D721Med (cell line): ENCODE measurements around the gene AIFM3.

Experiments used
- DNase-seq: peaks from one replicate; pipeline ENCODE4 v3.0.0; 2011; ENCODE audit warnings: low spot score; ENCODE audit not compliant: insufficient read length
- FAIRE-seq: peaks from 2 replicates; lab custom pipeline; 2011; peaks lifted over from hg19 to GRCh38; lab: Jason Lieb, UNC
- TF ChIP-seq, protein P1 (sequence below): IDR thresholded peaks from 2 replicates; pipeline ENCODE4 v1.5.1; 2012; ENCODE audit warnings: mild to moderate bottlenecking, control low read depth; ENCODE audit not compliant: insufficient read depth; ENCODE audit errors: missing control alignments

AIFM3 gene

DNA sequence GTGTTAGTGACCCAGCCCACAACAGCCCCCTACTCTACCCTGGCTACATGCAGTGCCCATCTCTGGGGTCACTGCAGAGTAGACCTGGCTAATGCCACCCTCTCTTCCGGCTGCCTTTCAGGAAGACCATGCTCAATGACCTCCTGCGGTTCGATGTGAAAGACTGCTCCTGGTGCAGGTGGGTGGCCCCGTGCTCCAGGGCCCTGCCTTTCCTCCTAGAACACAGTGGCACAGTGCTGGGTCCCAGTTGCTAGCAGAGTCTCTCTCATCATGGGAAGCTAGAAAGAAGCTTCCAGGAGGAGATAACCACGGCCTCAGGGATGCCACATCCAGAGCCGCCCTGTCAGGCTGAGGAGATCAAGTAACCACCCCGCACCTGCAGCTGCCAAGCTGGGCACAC lies 18.7 kb downstream of the AIFM3 start:
- DNase-seq (no peak), FAIRE-seq (no peak)
- TF ChIP-seq, protein P1, sequence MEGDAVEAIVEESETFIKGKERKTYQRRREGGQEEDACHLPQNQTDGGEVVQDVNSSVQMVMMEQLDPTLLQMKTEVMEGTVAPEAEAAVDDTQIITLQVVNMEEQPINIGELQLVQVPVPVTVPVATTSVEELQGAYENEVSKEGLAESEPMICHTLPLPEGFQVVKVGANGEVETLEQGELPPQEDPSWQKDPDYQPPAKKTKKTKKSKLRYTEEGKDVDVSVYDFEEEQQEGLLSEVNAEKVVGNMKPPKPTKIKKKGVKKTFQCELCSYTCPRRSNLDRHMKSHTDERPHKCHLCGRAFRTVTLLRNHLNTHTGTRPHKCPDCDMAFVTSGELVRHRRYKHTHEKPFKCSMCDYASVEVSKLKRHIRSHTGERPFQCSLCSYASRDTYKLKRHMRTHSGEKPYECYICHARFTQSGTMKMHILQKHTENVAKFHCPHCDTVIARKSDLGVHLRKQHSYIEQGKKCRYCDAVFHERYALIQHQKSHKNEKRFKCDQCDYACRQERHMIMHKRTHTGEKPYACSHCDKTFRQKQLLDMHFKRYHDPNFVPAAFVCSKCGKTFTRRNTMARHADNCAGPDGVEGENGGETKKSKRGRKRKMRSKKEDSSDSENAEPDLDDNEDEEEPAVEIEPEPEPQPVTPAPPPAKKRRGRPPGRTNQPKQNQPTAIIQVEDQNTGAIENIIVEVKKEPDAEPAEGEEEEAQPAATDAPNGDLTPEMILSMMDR: no peak

DNA sequence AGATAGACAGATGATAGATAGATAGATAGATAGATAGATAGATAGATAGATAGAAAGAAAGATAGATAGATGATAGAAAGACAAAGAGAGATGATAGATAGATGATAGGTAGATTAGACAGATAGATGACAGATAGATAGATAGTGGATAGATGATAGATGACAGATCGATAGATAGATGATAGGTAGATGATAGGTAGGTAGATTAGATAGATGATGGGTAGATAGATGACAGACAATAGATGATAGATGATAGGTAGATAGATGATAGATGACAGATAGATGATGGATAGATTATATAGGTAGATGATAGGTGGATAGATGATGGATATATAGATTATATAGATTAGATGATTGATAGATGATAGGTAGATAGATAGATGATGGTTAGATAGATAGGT lies 19.3 kb downstream of the AIFM3 start:
- DNase-seq: no peak
- TF ChIP-seq, protein P1: no peak
- FAIRE-seq: no peak

DNA sequence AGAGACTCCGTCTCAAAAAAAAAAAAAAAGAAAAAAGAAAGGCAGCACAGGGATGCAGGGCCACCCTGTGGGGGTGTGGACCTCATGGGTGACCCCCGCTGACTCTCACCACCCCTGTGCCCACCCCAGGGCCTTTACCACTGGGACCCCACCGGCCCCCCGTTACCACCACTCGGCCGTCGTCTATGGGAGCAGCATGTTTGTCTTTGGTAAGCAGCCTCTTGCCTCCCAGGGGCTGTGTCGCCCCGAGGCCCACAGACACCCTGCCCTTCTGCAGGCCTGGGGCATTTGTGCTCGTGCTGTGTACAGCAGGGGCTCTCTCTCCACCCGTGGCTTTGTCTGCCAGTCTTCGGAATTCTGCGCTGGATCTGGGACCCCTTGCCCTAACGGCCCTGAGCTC lies 20.3 kb downstream of the AIFM3 start:
- TF ChIP-seq, protein P1: no peak
- DNase-seq (no peak), FAIRE-seq (no peak)

DNA sequence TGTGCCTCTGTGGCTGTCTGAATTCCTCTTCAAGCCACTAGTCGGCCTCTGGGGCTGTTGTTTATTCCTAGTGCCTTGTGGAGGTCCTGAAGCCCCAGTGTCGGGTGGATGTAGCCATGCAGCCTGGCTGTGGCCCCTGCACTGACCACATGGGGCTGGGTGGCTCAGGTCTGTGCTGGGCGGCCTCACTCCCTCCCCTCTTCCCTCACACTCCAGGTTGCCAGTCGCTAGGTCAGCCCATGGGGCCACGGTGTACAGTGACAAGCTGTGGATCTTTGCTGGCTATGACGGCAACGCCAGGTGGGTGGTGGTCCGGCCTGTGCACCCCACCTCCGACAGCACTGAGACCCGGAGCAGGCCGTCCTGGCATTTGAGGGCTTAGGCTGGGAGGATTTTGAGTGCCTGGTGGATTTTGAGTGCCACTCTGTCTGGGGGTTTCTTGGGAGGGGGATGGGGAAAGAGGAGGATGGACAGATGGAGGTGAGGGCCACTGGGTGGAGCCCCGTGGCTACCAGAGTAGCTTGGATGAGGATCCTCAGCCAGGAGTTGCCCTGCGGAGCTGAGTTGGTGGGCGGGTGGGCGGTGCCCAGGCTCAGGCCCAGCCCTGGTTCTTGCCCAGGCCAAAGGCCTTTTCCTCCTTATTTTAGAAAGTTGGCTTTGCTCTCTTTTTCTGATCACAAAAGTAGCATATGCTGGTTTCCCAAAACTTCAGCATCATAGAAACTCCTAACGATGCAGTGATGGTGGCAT lies 21.7 kb downstream of the AIFM3 start:
- TF ChIP-seq, protein P1: no peak
- FAIRE-seq: no peak
- DNase-seq: no peak

DNA sequence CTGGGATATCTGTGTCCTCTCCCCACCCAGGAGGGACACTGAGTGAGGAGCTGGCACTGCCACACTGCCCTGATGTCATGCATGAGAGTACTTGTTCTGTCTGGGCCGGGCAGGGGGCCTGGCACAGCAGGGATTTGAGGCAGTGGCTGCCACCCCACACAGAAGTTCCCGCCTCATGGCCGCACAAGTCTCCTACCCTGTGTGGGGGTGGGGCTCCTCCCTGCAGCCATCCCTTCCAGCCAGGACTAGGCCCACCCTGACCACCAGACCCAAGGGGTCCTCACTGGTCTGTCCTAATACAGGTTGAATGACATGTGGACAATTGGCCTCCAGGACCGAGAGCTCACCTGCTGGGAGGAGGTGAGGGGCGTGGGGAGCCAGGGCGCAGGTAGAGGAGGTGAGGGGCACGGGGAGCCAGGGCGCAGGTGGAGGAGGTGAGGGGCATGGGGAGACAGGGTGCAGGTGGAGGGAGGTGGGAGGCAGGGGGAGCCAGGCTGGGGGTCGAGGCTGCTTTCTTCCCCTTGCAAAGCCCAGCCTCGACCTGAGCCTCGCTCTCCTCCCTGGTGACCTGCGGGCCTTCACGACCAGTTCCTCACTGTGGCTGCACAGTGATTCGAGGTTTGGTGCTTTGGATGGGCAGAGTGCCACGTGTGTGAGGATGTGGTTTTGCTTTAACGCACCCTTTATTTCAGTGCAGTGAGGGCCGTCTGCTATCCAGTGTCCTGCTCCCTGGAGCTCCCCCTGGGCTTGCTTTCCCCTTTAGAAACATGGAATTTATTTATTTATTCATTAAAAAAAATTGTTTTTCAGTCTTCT lies 22.5 kb downstream of the AIFM3 start:
- DNase-seq: no peak
- FAIRE-seq: no peak
- TF ChIP-seq, protein P1: no peak

DNA sequence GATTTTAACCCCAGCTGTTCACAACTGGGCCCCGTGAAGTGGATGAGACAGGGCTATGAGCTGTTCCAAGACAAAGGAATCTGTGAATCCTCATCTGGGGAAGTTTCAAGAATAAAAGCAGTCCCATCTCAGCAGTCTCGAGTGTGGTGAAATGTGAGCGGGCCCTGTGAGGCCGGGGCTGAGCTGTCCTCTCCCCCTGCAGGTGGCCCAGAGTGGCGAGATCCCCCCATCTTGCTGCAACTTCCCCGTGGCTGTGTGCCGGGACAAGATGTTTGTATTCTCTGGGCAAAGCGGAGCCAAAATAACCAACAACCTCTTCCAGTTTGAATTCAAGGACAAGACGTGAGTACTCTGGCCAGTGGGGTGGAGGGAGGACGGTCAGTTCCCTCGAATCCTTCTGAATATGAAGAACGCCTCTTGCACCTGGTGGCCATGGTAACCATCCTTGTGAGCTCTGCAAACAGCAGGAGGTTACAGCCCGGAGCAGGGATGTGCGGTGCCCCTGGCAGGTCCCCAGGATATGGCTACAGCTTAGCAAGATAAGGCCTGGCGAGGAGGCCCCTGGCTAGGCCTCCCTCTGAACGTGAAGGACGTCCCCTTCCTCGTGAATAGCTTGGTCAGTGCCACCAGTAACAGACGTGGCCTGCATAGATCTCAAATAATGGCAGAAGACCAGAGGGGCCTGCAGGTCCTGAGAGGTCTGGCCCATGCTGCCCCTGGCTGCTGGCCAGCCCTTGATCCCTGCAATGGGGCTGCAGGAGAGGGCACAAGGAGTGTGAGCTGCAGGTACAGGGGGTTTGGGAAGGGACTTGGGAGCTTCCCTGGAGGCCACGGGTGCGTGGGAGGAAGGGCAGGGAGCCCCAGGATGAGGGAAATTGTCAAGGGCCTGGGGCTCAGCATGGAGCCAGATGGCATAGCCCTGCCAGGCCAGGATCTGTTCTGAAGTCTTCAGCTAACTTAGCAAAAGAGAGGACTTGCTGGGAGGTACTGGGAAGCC lies 23.4 kb downstream of the AIFM3 start:
- FAIRE-seq: no peak

More for the DNA sequence above, 23.4 kb downstream of the AIFM3 start:
- DNase-seq: no peak
- TF ChIP-seq, protein P1: no peak
